HG03432 (cell line): ENCODE data around the gene DDR2.

Experiments
- ATAC-seq: cut with Tn5 transposase; IDR thresholded peaks from one replicate; pipeline ENCODE4 v1.9.1; 2021; ENCODE audit warnings: mild to moderate bottlenecking, moderate library complexity; ENCODE audit not compliant: unreplicated experiment

DDR2 gene

GRCh38 chr1:162629077-162629627 is 3.1 kb upstream of the DDR2 start:
- ATAC-seq = no peak

GRCh38 chr1:162629651-162630050 is 2.6 kb upstream of the DDR2 start:
- ATAC-seq = no peak

- no peak for ATAC-seq
Measured at GRCh38 chr1:162631546-162632191, 595 bp upstream of the DDR2 start.

- ATAC-seq = no peak
Measured at GRCh38 chr1:162632698-162633080, 425 bp downstream of the DDR2 start.

- peak; percentile 57 for ATAC-seq
Measured at GRCh38 chr1:162633081-162633762, 958 bp downstream of the DDR2 start.

- no peak for ATAC-seq
Measured at GRCh38 chr1:162635418-162635817, 3.2 kb downstream of the DDR2 start.

- ATAC-seq = no peak
Measured at GRCh38 chr1:162639718-162640117, 7.5 kb downstream of the DDR2 start.

- no peak for ATAC-seq
Measured at GRCh38 chr1:162641114-162641513, 8.8 kb downstream of the DDR2 start.

- no peak for ATAC-seq
Measured at GRCh38 chr1:162644986-162645314, 12.7 kb downstream of the DDR2 start.

- ATAC-seq = no peak
Measured at GRCh38 chr1:162645666-162646065, 13.4 kb downstream of the DDR2 start.

- ATAC-seq = no peak
Measured at GRCh38 chr1:162649583-162649982, 17.3 kb downstream of the DDR2 start.

- no peak for ATAC-seq
Measured at GRCh38 chr1:162654915-162655620, 22.8 kb downstream of the DDR2 start.

- ATAC-seq = no peak
Measured at GRCh38 chr1:162656266-162656665, 24.0 kb downstream of the DDR2 start.

GRCh38 chr1:162660574-162660973 is 28.3 kb downstream of the DDR2 start:
- ATAC-seq = no peak

GRCh38 chr1:162661336-162661735 is 29.1 kb downstream of the DDR2 start:
- ATAC-seq = no peak

GRCh38 chr1:162662013-162662412 is 29.7 kb downstream of the DDR2 start:
- ATAC-seq = no peak

- ATAC-seq = peak; percentile 67
Measured at GRCh38 chr1:162663086-162663485, 30.8 kb downstream of the DDR2 start.

GRCh38 chr1:162663589-162664106 is 31.4 kb downstream of the DDR2 start:
- peak; percentile 51 for ATAC-seq

- ATAC-seq = no peak
Measured at GRCh38 chr1:162666006-162666645, 33.9 kb downstream of the DDR2 start.

- no peak for ATAC-seq
Measured at GRCh38 chr1:162667381-162668080, 35.3 kb downstream of the DDR2 start.
